ENCODE data around the gene STIMATE. TPM values are rescaled to one million over a fixed set of nuclear protein-coding genes. Genes with fewer than 3 reads are reported as not detected.

STIMATE gene
- total and polyA plus RNA-seq, 12 donors: 15.4 to 42.8 (median 22.2) TPM

- 84 to 94% (median 92%) methylated on average over 4 of the region's 4 CpGs for WGBS, 4 donors
- intact Hi-C loops (cut with DNase I): no loop called here
- no peak overlapping the region for H3K4me3 ChIP-seq
- H3K36me3 ChIP-seq (replicated peaks in 1 of 2): no peaks in the 10 kb centered on the region
- H3K27ac ChIP-seq: no peak overlapping the region
- TF ChIP-seq POLR2A (IDR thresholded peaks at IDR 0.05): no peak
- TF ChIP-seq, protein P1, sequence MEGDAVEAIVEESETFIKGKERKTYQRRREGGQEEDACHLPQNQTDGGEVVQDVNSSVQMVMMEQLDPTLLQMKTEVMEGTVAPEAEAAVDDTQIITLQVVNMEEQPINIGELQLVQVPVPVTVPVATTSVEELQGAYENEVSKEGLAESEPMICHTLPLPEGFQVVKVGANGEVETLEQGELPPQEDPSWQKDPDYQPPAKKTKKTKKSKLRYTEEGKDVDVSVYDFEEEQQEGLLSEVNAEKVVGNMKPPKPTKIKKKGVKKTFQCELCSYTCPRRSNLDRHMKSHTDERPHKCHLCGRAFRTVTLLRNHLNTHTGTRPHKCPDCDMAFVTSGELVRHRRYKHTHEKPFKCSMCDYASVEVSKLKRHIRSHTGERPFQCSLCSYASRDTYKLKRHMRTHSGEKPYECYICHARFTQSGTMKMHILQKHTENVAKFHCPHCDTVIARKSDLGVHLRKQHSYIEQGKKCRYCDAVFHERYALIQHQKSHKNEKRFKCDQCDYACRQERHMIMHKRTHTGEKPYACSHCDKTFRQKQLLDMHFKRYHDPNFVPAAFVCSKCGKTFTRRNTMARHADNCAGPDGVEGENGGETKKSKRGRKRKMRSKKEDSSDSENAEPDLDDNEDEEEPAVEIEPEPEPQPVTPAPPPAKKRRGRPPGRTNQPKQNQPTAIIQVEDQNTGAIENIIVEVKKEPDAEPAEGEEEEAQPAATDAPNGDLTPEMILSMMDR (IDR thresholded peaks at IDR 0.05): no peak
- H3K4me1 ChIP-seq (replicated peaks in 1 of 2): no peaks in the 10 kb centered on the region
- H3K27me3 ChIP-seq: no peaks in the 10 kb centered on the region
- DNase-seq: peak in 2 of 7 donors; percentile 16 to 33
- H3K9me3 ChIP-seq (replicated peaks in 1 of 3): no peaks in the 10 kb centered on the region
Measured at GRCh38 chr3:52881871-52882270, 15.5 kb downstream of the STIMATE start.

DNA sequence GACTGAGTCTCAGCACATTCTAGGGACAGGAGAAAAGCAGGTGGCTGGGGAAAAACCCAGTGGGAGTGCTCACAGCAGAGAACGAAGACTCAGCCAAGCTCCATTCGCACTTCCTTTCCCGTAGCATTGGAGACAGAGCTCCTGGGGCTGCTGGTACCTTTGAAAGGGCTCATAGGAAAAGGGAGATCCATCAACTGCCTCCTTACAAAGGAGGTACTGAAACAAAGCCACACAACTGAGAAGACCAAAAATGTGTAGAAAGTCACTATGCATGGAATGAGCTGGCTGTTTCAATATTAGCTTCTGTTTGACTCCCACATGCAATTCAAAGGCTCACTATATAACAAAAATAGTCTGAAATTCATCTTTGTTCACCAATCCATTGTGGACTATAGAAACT is 16.9 kb downstream of the STIMATE start:
- intact Hi-C loops (cut with DNase I): no loop called here
- Histone ChIP-seq H3K4me1 (replicated peaks in 1 of 2) (peaks cover 0 to 1% of the 10 kb centered on the region in 2 donors), H3K27ac (no peak overlapping the region), H3K4me3 (no peak overlapping the region), H3K27me3 (no peaks in the 10 kb centered on the region), H3K36me3 (replicated peaks in 1 of 2) (no peaks in the 10 kb centered on the region), H3K9me3 (replicated peaks in 1 of 3) (no peaks in the 10 kb centered on the region)
- no peak for DNase-seq
- WGBS, 4 donors: 88 to 92% (median 89%) methylated on average over 3 of the region's 3 CpGs
- TF ChIP-seq, protein P1 (IDR thresholded peaks at IDR 0.05): no peak
- TF ChIP-seq POLR2A (IDR thresholded peaks at IDR 0.05): no peak

DNA sequence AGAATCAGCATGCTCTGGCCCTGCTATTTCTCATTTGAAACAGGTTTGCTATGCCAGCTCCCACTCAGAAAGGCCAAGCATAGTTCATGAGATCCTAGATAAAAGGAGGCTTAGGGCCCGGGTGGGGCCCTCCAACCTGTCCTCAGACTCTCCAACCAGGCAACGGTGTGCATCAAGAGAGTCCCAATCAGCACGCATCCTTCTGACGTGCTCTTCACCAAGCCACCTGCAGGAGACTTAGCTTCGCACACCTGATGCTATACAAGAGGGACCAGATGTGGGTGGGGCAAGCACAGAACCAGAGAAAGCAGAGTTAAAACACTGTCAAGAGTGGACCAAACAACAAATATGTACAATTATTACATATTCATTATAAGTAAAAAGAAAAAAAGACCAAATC is 17.3 kb downstream of the STIMATE start:
- TF ChIP-seq, protein P1 (IDR thresholded peaks at IDR 0.05): no peak
- TF ChIP-seq POLR2A (IDR thresholded peaks at IDR 0.05): no peak
- Histone ChIP-seq H3K27ac (no peak overlapping the region), H3K4me3 (no peak overlapping the region), H3K36me3 (replicated peaks in 1 of 2) (no peaks in the 10 kb centered on the region), H3K4me1 (replicated peaks in 1 of 2) (peaks cover 3 to 6% of the 10 kb centered on the region in 2 donors), H3K9me3 (replicated peaks in 1 of 3) (no peaks in the 10 kb centered on the region), H3K27me3 (no peaks in the 10 kb centered on the region)
- 92 to 97% (median 94%) methylated on average over 5 of the region's 5 CpGs for WGBS, 4 donors
- no peak for DNase-seq
- intact Hi-C loops (cut with DNase I): no loop called here

GRCh38 chr3:52879581-52879980 is 17.8 kb downstream of the STIMATE start:
- Histone ChIP-seq H3K36me3 (replicated peaks in 1 of 2) (no peaks in the 10 kb centered on the region), H3K4me3 (no peak overlapping the region), H3K27me3 (no peaks in the 10 kb centered on the region), H3K4me1 (replicated peaks in 1 of 2) (peaks cover 5 to 9% of the 10 kb centered on the region in 2 donors), H3K9me3 (replicated peaks in 1 of 3) (no peaks in the 10 kb centered on the region), H3K27ac (no peak overlapping the region)
- DNase-seq: no peak
- 91 to 100% (median 94%) methylated on average over 3 to 4 of the region's 4 CpGs for WGBS, 4 donors
- intact Hi-C loops (cut with DNase I): no loop called here
- TF ChIP-seq, protein P1 (IDR thresholded peaks at IDR 0.05): no peak
- no peak for TF ChIP-seq POLR2A (IDR thresholded peaks at IDR 0.05)

All from adrenal gland (tissue), 12 donors.